ENCODE data around the gene DNAH17. TPM values are rescaled to one million over a fixed set of nuclear protein-coding genes. Genes with fewer than 3 reads are reported as not detected.
"Not testable (repeated sequence)": the region's sequence is repeated elsewhere in the genome, so short reads cannot be mapped to it uniquely, and the experiment has no call there.

The DNAH17 gene
- polyA plus RNA-seq, 3 donors: 0.01 to 0.51 (median 0.11) TPM

GRCh38 chr17:78468366-78468765 lies 108.8 kb downstream of the DNAH17 start:
- 94% methylated on average over 9 of the region's 12 CpGs for WGBS (ENCODE audit: insufficient coverage)
- no peak overlapping the region for H3K9ac ChIP-seq (ENCODE audit: insufficient read depth, low read length, poor library complexity, severe bottlenecking)
- no peaks in the 10 kb centered on the region for H3K79me2 ChIP-seq (ENCODE audit: insufficient read depth, low read length)
- H3K4me1 ChIP-seq (ENCODE audit: control insufficient read depth in 1 of 2, insufficient read depth in 2 of 2, low read length in 2 of 2): no peaks in the 10 kb centered on the region
- no peaks in the 10 kb centered on the region for H4K20me1 ChIP-seq (ENCODE audit: insufficient read depth, low read length)
- no peak overlapping the region for H2AFZ ChIP-seq (ENCODE audit: insufficient read depth, low read depth, low read length, poor library complexity, severe bottlenecking)
- no peak overlapping the region for H3K4me2 ChIP-seq (replicated peaks; ENCODE audit: extremely low read depth, low read length, poor library complexity, severe bottlenecking)
- Mint-ChIP-seq H3K4me3 (no peak overlapping the region), H3K27me3 (ENCODE audit: low read depth in 3 of 3) (peaks cover 1 to 7% (median 6%) of the 10 kb centered on the region in 3 donors), H3K4me1 (no peaks in the 10 kb centered on the region), H3K36me3 (no peaks in the 10 kb centered on the region), H3K27ac (no peak overlapping the region), H3K9me3 (peaks cover 0 to 22% (median 3%) of the 10 kb centered on the region in 7 donors)
- intact Hi-C loops (cut with micrococcal nuclease): no loop called here
- no peaks in the 10 kb centered on the region for H3K36me3 ChIP-seq (replicated peaks in 1 of 2; ENCODE audit: control insufficient read depth in 1 of 2, insufficient read depth in 2 of 2, low read length in 2 of 2)
- H3K9me3 ChIP-seq (replicated peaks in 1 of 2; ENCODE audit: control insufficient read depth in 1 of 2, insufficient read depth in 1 of 2, low read length in 2 of 2): no peaks in the 10 kb centered on the region
- no peak for DNase-seq
- no peaks in the 10 kb centered on the region for H3K27me3 ChIP-seq (ENCODE audit: control insufficient read depth in 2 of 2, insufficient read depth in 2 of 2, low read length in 2 of 2)
- TF ChIP-seq CTCF (IDR thresholded peaks at IDR 0.05): no peak
- no peak overlapping the region for H3K27ac ChIP-seq (ENCODE audit: low read depth in 1 of 2, low read length in 2 of 2)
- H3K4me3 ChIP-seq (replicated peaks in 1 of 3; ENCODE audit: low read depth in 2 of 3, low read length in 3 of 3): no peak overlapping the region

DNA sequence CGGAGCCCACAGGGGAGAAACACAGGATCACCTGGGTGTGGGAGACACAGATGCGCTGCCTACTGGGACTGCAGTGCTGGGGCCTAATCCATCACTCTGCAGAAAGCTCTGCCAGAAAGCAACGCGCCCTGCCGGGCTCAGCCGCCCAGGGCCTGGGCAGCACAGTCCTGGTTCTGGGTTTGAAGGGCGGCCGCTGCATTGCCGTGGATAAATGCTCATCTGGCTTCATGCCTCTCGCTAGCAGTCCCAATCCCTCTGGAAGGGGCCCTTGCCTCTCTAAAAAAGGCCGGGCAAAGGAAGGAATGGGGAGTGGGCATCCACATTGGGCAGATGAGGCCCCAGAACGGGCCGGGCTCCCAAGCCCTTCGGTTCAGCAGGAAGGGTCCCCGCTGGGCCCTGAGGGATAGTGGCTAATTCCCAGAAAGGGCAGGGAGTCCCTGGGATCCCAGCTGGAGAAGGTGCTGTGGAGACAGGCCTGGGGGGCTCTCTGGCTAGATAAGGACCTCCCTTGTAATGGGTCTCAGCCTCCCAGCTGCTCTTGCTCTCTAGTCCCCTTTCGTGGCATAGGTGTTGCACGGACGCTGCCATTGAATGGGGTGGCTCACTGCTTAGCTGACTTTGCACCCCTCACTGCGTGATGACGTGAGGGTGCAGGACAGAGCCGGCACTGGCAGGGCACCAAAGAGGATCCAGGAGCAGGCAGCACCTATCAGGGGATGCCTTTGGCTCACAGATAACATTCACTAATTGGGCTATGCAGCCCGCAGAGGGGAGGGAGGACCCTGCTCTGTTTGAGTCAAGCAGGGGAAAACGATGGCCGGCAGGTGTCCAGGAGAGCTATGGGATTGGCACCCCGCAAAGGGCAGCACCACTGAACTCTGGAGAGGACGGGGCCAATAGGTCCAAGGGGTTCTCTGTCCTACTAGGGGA lies 110.1 kb downstream of the DNAH17 start:
- Mint-ChIP-seq H3K36me3 (no peaks in the 10 kb centered on the region), H3K4me1 (no peaks in the 10 kb centered on the region), H3K27me3 (ENCODE audit: low read depth in 3 of 3) (peaks cover 0 to 5% (median 0%) of the 10 kb centered on the region in 3 donors), H3K9me3 (peaks cover 0 to 20% (median 3%) of the 10 kb centered on the region in 7 donors), H3K27ac (no peak overlapping the region), H3K4me3 (no peak overlapping the region)
- no peak for TF ChIP-seq CTCF (IDR thresholded peaks at IDR 0.05)
- H4K20me1 ChIP-seq (ENCODE audit: insufficient read depth, low read length): no peaks in the 10 kb centered on the region
- 97% methylated on average over 24 of the region's 26 CpGs for WGBS (ENCODE audit: insufficient coverage)
- intact Hi-C loops (cut with micrococcal nuclease): no loop called here
- no peaks in the 10 kb centered on the region for H3K27me3 ChIP-seq (ENCODE audit: control insufficient read depth in 2 of 2, insufficient read depth in 2 of 2, low read length in 2 of 2)
- no peaks in the 10 kb centered on the region for H3K79me2 ChIP-seq (ENCODE audit: insufficient read depth, low read length)
- no peaks in the 10 kb centered on the region for H3K4me1 ChIP-seq (ENCODE audit: control insufficient read depth in 1 of 2, insufficient read depth in 2 of 2, low read length in 2 of 2)
- no peak overlapping the region for H2AFZ ChIP-seq (ENCODE audit: insufficient read depth, low read depth, low read length, poor library complexity, severe bottlenecking)
- H3K27ac ChIP-seq (ENCODE audit: low read depth in 1 of 2, low read length in 2 of 2): no peak overlapping the region
- H3K9me3 ChIP-seq (replicated peaks in 1 of 2; ENCODE audit: control insufficient read depth in 1 of 2, insufficient read depth in 1 of 2, low read length in 2 of 2): no peaks in the 10 kb centered on the region
- H3K9ac ChIP-seq (ENCODE audit: insufficient read depth, low read length, poor library complexity, severe bottlenecking): no peak overlapping the region
- no peak for DNase-seq
- no peaks in the 10 kb centered on the region for H3K36me3 ChIP-seq (replicated peaks in 1 of 2; ENCODE audit: control insufficient read depth in 1 of 2, insufficient read depth in 2 of 2, low read length in 2 of 2)
- H3K4me3 ChIP-seq (replicated peaks in 1 of 3; ENCODE audit: low read depth in 2 of 3, low read length in 3 of 3): no peak overlapping the region
- H3K4me2 ChIP-seq (replicated peaks; ENCODE audit: extremely low read depth, low read length, poor library complexity, severe bottlenecking): no peak overlapping the region

GRCh38 chr17:78466109-78466785 lies 110.9 kb downstream of the DNAH17 start:
- H2AFZ ChIP-seq (ENCODE audit: insufficient read depth, low read depth, low read length, poor library complexity, severe bottlenecking); H3K4me1 ChIP-seq (ENCODE audit: control insufficient read depth in 1 of 2, insufficient read depth in 2 of 2, low read length in 2 of 2); DNase-seq; H3K27me3 Mint-ChIP-seq (ENCODE audit: low read depth in 3 of 3); H3K36me3 ChIP-seq (replicated peaks in 1 of 2; ENCODE audit: control insufficient read depth in 1 of 2, insufficient read depth in 2 of 2, low read length in 2 of 2); H3K4me3 Mint-ChIP-seq; H3K27ac Mint-ChIP-seq; H3K36me3 Mint-ChIP-seq; H3K27me3 ChIP-seq (ENCODE audit: control insufficient read depth in 2 of 2, insufficient read depth in 2 of 2, low read length in 2 of 2); H3K4me2 ChIP-seq (replicated peaks; ENCODE audit: extremely low read depth, low read length, poor library complexity, severe bottlenecking); H3K4me1 Mint-ChIP-seq; H4K20me1 ChIP-seq (ENCODE audit: insufficient read depth, low read length); H3K27ac ChIP-seq (ENCODE audit: low read depth in 1 of 2, low read length in 2 of 2); H3K9ac ChIP-seq (ENCODE audit: insufficient read depth, low read length, poor library complexity, severe bottlenecking); H3K4me3 ChIP-seq (replicated peaks in 1 of 3; ENCODE audit: low read depth in 2 of 3, low read length in 3 of 3); H3K9me3 ChIP-seq (replicated peaks in 1 of 2; ENCODE audit: control insufficient read depth in 1 of 2, insufficient read depth in 1 of 2, low read length in 2 of 2); H3K79me2 ChIP-seq (ENCODE audit: insufficient read depth, low read length); intact Hi-C loops (cut with micrococcal nuclease): not testable (repeated sequence)
- WGBS (ENCODE audit: insufficient coverage): 89% methylated on average over 15 of the region's 19 CpGs
- H3K9me3 Mint-ChIP-seq: peaks cover 0 to 20% (median 3%) of the 10 kb centered on the region in 7 donors

All from CD14-positive monocyte (primary cell).